Neural progenitor cell (in vitro differentiated cells): ENCODE data around the gene KLHL25.

Source experiments
- EZH2 ChIP-seq: fragments of 200-600 bp; sonication (generic); IDR thresholded peaks from 2 replicates; pipeline ENCODE4 v1.6.1; 2017; ENCODE audit warnings: antibody characterized with exemption, mild to moderate bottlenecking, moderate library complexity
- TF ChIP-seq, protein P1 (sequence below): fragments of 200-600 bp; sonication (generic); IDR thresholded peaks from 2 replicates; pipeline ENCODE4 v1.5.1; 2017; ENCODE audit warnings: antibody characterized with exemption, mild to moderate bottlenecking

DNA sequence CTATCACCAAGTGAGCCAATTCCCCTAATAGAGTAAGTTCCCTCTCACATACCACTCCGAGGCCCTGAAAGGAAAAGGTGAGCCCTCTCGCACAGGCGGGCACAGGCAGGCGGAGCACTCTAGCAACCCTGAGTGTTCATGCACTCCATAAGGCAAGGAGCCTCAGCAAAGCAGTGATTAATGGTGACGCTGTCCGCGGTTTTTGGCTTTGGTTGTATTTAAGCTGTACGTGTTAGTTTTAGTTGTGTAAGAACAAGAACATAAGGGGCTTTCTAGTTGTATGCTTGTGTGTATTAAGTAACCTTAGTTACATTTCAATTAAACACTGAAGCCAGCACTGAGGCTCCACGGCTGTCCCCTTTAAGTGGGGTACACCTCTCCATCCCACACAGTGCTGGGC, 33.1 kb downstream of the KLHL25 start:
- TF ChIP-seq EZH2, result no peak
- TF ChIP-seq, protein P1, sequence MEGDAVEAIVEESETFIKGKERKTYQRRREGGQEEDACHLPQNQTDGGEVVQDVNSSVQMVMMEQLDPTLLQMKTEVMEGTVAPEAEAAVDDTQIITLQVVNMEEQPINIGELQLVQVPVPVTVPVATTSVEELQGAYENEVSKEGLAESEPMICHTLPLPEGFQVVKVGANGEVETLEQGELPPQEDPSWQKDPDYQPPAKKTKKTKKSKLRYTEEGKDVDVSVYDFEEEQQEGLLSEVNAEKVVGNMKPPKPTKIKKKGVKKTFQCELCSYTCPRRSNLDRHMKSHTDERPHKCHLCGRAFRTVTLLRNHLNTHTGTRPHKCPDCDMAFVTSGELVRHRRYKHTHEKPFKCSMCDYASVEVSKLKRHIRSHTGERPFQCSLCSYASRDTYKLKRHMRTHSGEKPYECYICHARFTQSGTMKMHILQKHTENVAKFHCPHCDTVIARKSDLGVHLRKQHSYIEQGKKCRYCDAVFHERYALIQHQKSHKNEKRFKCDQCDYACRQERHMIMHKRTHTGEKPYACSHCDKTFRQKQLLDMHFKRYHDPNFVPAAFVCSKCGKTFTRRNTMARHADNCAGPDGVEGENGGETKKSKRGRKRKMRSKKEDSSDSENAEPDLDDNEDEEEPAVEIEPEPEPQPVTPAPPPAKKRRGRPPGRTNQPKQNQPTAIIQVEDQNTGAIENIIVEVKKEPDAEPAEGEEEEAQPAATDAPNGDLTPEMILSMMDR, result no peak
